H9 (cell line): ENCODE measurements around the gene S100A3. TPM values are rescaled to one million over a fixed set of nuclear protein-coding genes. Genes with fewer than 3 reads are reported as not detected.

Experiments
- DNase-seq: peaks from one replicate; pipeline ENCODE4 v3.0.0-alpha.2; 2017
- H2AFZ ChIP-seq: one replicate; pipeline ENCODE4 v1.6.1; 2013; ENCODE audit warnings: mild to moderate bottlenecking, low read length, control low read depth, moderate library complexity
- H2AK5ac ChIP-seq: 2 replicates; pipeline ENCODE4 v1.6.1; 2013; ENCODE audit warnings: low read length, control low read depth, mixed read lengths; ENCODE audit not compliant: insufficient read length
- H2BK120ac ChIP-seq: one replicate; pipeline ENCODE4 v1.6.1; 2013; ENCODE audit warnings: low read depth, mild to moderate bottlenecking, low read length, control low read depth, inconsistent platforms; ENCODE audit not compliant: poor library complexity, severe bottlenecking
- H2BK12ac ChIP-seq: 2 replicates; pipeline ENCODE4 v1.6.1; 2013; ENCODE audit warnings: low read length, control low read depth, mixed read lengths, low read depth; ENCODE audit not compliant: insufficient read length
- H2BK15ac ChIP-seq: 2 replicates; pipeline ENCODE4 v1.6.1; 2013; ENCODE audit warnings: low read depth, low read length, control low read depth
- H2BK20ac ChIP-seq: one replicate; pipeline ENCODE4 v1.6.1; 2013; ENCODE audit warnings: low read depth, mild to moderate bottlenecking, low read length, control low read depth, inconsistent platforms; ENCODE audit not compliant: poor library complexity, severe bottlenecking
- H2BK5ac ChIP-seq: 2 replicates; pipeline ENCODE4 v1.6.1; 2013; ENCODE audit warnings: low read length, control low read depth, mixed read lengths; ENCODE audit not compliant: insufficient read length
- H3K14ac ChIP-seq: 2 replicates; pipeline ENCODE4 v1.6.1; 2013; ENCODE audit warnings: low read length, control low read depth; ENCODE audit not compliant: insufficient read depth
- H3K18ac ChIP-seq: 2 replicates; pipeline ENCODE4 v1.6.1; 2013; ENCODE audit warnings: low read depth, mild to moderate bottlenecking, mixed read lengths, low read length, control low read depth; ENCODE audit not compliant: insufficient read length
- H3K23ac ChIP-seq: 2 replicates; pipeline ENCODE4 v1.6.1; 2013; ENCODE audit warnings: low read length, control low read depth, mixed read lengths, low read depth; ENCODE audit not compliant: insufficient read length
- H3K23me2 ChIP-seq: 2 replicates; pipeline ENCODE4 v1.6.1; 2013; ENCODE audit warnings: low read depth, mild to moderate bottlenecking, mixed read lengths, low read length, control low read depth; ENCODE audit not compliant: insufficient read length, poor library complexity, severe bottlenecking
- H3K27ac ChIP-seq: 2 replicates; pipeline ENCODE4 v1.5.1; 2013; ENCODE audit warnings: low read length, control low read depth, mixed read lengths, low read depth; ENCODE audit not compliant: insufficient read length
- H3K27me3 ChIP-seq: 2 replicates; pipeline ENCODE4 v1.6.1; 2013; ENCODE audit warnings: low read length, control low read depth, inconsistent platforms; ENCODE audit not compliant: insufficient read depth
- H3K4ac ChIP-seq: 2 replicates; pipeline ENCODE4 v1.6.1; 2013; ENCODE audit warnings: low read depth, mild to moderate bottlenecking, control low read depth, inconsistent platforms, low read length, moderate library complexity
- H3K4me1 ChIP-seq: 2 replicates; pipeline ENCODE4 v1.6.1; 2013; ENCODE audit warnings: low read length, control low read depth, inconsistent platforms; ENCODE audit not compliant: insufficient read depth
- H3K4me2 ChIP-seq: 2 replicates; pipeline ENCODE4 v1.6.1; 2013; ENCODE audit warnings: low read length, control low read depth, mixed read lengths; ENCODE audit not compliant: insufficient read length, insufficient read depth
- H3K56ac ChIP-seq: 2 replicates; pipeline ENCODE4 v1.6.1; 2013; ENCODE audit warnings: low read depth, mild to moderate bottlenecking, mixed read lengths, low read length, control low read depth; ENCODE audit not compliant: insufficient read length
- H3K79me1 ChIP-seq: 2 replicates; pipeline ENCODE4 v1.6.1; 2013; ENCODE audit warnings: low read depth, mild to moderate bottlenecking, moderate library complexity, low read length, control low read depth, inconsistent platforms; ENCODE audit not compliant: insufficient read depth, poor library complexity, severe bottlenecking
- H3K79me2 ChIP-seq: 2 replicates; pipeline ENCODE4 v1.6.1; 2013; ENCODE audit warnings: low read length, control low read depth, inconsistent platforms; ENCODE audit not compliant: insufficient read depth
- H3K9ac ChIP-seq: 2 replicates; pipeline ENCODE4 v1.6.1; 2013; ENCODE audit warnings: low read length, control low read depth, mixed read lengths; ENCODE audit not compliant: insufficient read length; ENCODE audit errors: extremely low read depth
- H3K9me3 ChIP-seq: one replicate; pipeline ENCODE4 v1.6.1; 2013; ENCODE audit warnings: low read depth, low read length, inconsistent platforms; ENCODE audit not compliant: control insufficient read depth
- H3T11ph ChIP-seq: one replicate; pipeline ENCODE4 v1.6.1; 2013; ENCODE audit warnings: mild to moderate bottlenecking, low read length, control low read depth, inconsistent platforms
- H4K20me1 ChIP-seq: one replicate; pipeline ENCODE4 v1.6.1; 2013; ENCODE audit not compliant: control insufficient read depth, insufficient read length, insufficient read depth
- H4K5ac ChIP-seq: 2 replicates; pipeline ENCODE4 v1.6.1; 2013; ENCODE audit warnings: low read depth, mild to moderate bottlenecking, mixed read lengths, low read length, control low read depth; ENCODE audit not compliant: insufficient read length
- H4K8ac ChIP-seq: replicated peaks from 2 replicates; pipeline ENCODE4 v1.6.1; 2013; ENCODE audit warnings: low read length, control low read depth, mixed read lengths, low read depth; ENCODE audit not compliant: insufficient read length
- H4K91ac ChIP-seq: 2 replicates; pipeline ENCODE4 v1.6.1; 2013; ENCODE audit warnings: low read depth, mild to moderate bottlenecking, moderate library complexity, mixed read lengths, low read length, control low read depth; ENCODE audit not compliant: insufficient read length
- H3K27ac Mint-ChIP-seq, 3 experiments: 2 replicates in 2 of 3; 3 replicates in 1 of 3; pipeline ENCODE4 v1.8.0; 2020 to 2021; ENCODE audit warnings: mixed read lengths in 3 of 3, mild to moderate bottlenecking in 1 of 3, moderate library complexity in 1 of 3
- H3K27me3 Mint-ChIP-seq: 2 replicates; pipeline ENCODE4 v1.8.0; 2021; ENCODE audit warnings: low read depth, mild to moderate bottlenecking, moderate library complexity, mixed read lengths
- H3K36me3 Mint-ChIP-seq, 3 experiments: 2 replicates in 2 of 3; 3 replicates in 1 of 3; pipeline ENCODE4 v1.8.0; 2020 to 2021; ENCODE audit warnings: low read depth in 3 of 3, mixed read lengths in 3 of 3; ENCODE audit not compliant: insufficient read depth in 1 of 3
- H3K4me1 Mint-ChIP-seq, 2 experiments: 2 replicates each; pipeline ENCODE4 v1.8.0; 2020; ENCODE audit warnings: mixed read lengths in 2 of 2
- H3K4me3 Mint-ChIP-seq, 2 experiments: 2 replicates in 1 of 2; 3 replicates in 1 of 2; pipeline ENCODE4 v1.8.0; 2020 to 2021; ENCODE audit warnings: mild to moderate bottlenecking in 2 of 2, mixed read lengths in 2 of 2, moderate library complexity in 1 of 2
- H3K9me3 Mint-ChIP-seq, 2 experiments: 2 replicates in 1 of 2; 3 replicates in 1 of 2; pipeline ENCODE4 v1.8.0; 2020; ENCODE audit warnings: mild to moderate bottlenecking in 2 of 2, mixed read lengths in 2 of 2, moderate library complexity in 1 of 2
- CTCF ChIP-seq: fragments of 200-600 bp; sonication (generic); conservative IDR thresholded peaks from 3 replicates; pipeline ENCODE4 v1.8.0; 2021; ENCODE audit warnings: antibody characterized with exemption, mild to moderate bottlenecking
- WGBS: extraction: QIAGEN DNeasy Blood & Tissue Kit; methylation state at CpG from one replicate; pipeline ENCODE4 v1.1.7; 2013; ENCODE audit warnings: missing lambda C conversion rate, low lambda C conversion rate, mixed read lengths; ENCODE audit not compliant: insufficient read length; ENCODE audit errors: extremely low coverage; 5-methylcytosine and 5-hydroxymethylcytosine counted together
- total RNA-seq: library from RNA; stranded (reverse); gene quantifications from 2 replicates; pipeline ENCODE4 v1.2.1, GENCODE V29; 2021

S100A3 gene
- total RNA-seq, 1 experiment from 2014 or later: not detected

GRCh38 chr1:153531638-153532037, 17.4 kb downstream of the S100A3 start:
- H2AFZ ChIP-seq: no peak overlapping the region
- H3K79me2 ChIP-seq: no peaks in the 10 kb centered on the region
- H3K36me3 Mint-ChIP-seq: no peaks in the 10 kb centered on the region
- peak overlapping the region in 1 of 3 experiments; percentile 77; a peak in 1 of 7 replicates for H3K27ac Mint-ChIP-seq
- no peak overlapping the region for H2BK20ac ChIP-seq
- TF ChIP-seq CTCF: no peak
- H3K9me3 ChIP-seq: no peaks in the 10 kb centered on the region
- H3K23me2 ChIP-seq: no peaks in the 10 kb centered on the region
- no peak overlapping the region for H2BK120ac ChIP-seq
- H3K4me3 Mint-ChIP-seq: no peak overlapping the region
- no peak overlapping the region for H3K27ac ChIP-seq
- peaks cover 38 to 41% of the 10 kb centered on the region in 2 experiments for H3K4me1 Mint-ChIP-seq
- no peaks in the 10 kb centered on the region for H3K79me1 ChIP-seq
- no peak overlapping the region for H4K8ac ChIP-seq
- no peak overlapping the region for H4K91ac ChIP-seq
- no peaks in the 10 kb centered on the region for H4K20me1 ChIP-seq
- H3K27me3 Mint-ChIP-seq: peaks cover 6% of the 10 kb centered on the region
- H4K5ac ChIP-seq: no peak overlapping the region
- H3K9ac ChIP-seq: no peak overlapping the region
- no peak overlapping the region for H3K4ac ChIP-seq
- H3K18ac ChIP-seq: no peak overlapping the region
- no peak for DNase-seq
- H3K14ac ChIP-seq: no peak overlapping the region
- no peak overlapping the region for H3K4me2 ChIP-seq
- H2AK5ac ChIP-seq: no peak overlapping the region
- no peak overlapping the region for H3T11ph ChIP-seq
- H2BK12ac ChIP-seq: no peak overlapping the region
- H3K9me3 Mint-ChIP-seq: no peaks in the 10 kb centered on the region
- no CpG with 5 or more reads among the region's 3 CpGs for WGBS
- peaks cover 5% of the 10 kb centered on the region; the same call in 1 of the 2 replicates for H3K4me1 ChIP-seq
- no peak overlapping the region for H3K56ac ChIP-seq
- H3K23ac ChIP-seq: no peak overlapping the region
- H3K27me3 ChIP-seq: no peaks in the 10 kb centered on the region; the same call in 1 of the 2 replicates
- H2BK15ac ChIP-seq: no peak overlapping the region
- no peak overlapping the region for H2BK5ac ChIP-seq
